Activated CD8-positive, alpha-beta memory T cell treated with anti-CD3 and anti-CD28 coated beads for 24 hours (primary cell): ENCODE data around the gene ABLIM1.

ENCODE experiments used
- DNase-seq: peaks from one replicate; pipeline ENCODE4 v3.0.0-alpha.2; 2020

ABLIM1 gene

DNA sequence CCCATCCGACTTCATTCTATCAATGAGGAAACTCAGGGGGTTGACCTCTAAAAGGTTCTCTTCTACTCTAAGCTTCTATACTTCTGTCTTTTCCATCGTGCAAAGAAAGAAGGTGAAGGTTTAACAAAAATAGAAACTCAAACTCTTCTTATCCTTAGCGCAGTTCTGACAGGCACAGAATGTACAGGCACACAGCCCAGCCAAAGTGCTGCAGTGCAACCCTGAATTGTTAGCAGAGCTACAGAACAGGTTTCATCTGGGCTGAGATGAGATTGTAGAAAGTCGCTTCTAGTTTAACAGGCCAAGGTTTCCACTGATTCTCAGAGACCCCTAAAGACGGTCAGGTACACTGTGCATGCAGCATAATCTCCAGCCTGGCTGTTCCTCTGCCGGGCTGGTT, 174.5 kb downstream of the ABLIM1 start:
- DNase-seq: no peak

DNA sequence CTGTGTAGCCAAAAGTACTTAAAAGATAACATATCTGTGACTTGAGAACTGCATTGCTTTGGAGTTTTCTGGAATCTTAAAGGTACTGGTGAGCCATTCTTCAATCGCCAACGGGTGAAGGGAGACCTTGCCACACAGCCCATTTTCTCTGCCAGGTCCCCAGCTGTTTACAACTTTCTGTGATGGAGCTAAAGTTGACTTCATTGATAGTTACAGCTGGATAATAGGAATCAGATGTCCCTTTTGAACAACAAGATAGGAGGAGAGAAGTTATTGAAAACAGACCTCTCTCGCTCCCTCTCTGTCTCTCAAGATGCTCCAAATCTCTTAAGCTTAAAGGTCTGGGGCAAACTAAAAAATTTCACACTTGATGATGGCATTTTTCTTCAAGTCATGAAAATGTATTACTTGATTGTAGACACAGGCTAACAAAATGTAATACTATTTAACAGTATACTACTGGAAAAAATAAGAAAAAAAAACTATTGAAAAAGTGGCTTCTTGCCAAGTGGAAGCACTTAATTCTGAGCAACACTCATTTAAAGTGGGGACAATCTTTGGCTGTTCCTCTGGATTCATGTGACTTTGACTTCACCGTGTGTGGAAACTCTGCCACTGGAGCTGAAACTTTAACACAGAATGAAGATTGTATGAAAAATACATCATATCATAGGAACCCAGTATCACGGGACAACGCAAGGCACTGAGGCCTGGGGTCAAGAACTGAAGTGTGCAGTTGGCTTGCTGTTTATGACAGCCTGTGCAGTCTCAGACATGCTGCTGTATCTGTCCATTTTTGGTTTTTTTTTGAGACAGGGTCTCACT, 175.4 kb downstream of the ABLIM1 start:
- DNase-seq: no peak

DNA sequence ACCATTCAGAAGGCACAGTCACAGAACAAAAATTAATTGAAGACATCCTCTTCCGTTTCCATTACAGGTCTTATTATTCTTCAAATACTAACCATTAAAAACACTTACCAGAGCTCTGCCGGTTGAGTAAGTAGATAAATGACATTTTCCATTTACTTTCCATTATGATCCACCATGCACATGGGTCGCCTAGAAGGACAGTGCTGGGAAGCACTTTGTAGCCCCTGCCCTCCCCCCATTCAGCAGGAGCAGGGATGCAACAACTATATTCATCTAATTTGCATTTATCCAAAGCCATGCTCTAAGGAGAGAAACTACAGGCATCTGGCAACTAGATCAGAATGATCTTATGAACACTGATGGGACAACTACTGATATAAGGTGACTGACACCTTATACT, 177.0 kb downstream of the ABLIM1 start:
- DNase-seq: no peak

DNA sequence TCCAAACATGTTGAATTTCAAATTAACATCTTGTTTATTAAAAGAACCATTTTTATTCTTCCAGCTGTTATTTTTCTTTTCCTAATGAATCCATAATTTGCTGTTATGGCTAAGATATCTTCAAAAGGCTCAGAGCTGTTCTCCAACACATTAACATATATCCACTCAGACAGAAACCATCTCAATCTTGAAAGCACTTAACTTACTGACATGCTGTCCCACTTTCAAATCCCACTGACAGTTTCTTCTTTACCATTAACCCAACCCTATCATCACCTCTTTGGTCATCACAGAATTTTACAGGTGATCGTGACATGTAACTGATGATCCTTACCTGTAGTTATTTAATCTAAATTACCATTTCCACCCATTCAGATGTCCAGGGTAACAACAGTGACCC, 178.2 kb downstream of the ABLIM1 start:
- no peak for DNase-seq

DNA sequence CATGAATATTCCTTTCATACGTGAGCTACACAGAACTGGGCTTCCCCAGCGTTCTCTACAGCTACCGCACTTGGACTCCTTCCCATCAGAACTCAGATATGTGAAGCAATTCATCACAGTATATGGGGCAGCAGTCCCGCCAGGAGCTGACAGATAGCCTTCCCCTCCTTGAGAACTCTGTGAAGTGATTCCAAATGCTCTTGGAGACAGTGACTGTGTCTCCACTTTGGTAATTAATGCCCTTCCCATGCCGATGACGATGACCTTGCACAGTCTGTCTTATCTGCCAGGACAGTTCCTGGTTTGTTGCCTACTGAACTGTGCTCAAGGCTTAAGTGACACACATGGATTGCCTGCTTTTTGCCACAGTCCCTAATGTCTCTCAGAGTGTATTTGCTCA, 178.8 kb downstream of the ABLIM1 start:
- DNase-seq: no peak

DNA sequence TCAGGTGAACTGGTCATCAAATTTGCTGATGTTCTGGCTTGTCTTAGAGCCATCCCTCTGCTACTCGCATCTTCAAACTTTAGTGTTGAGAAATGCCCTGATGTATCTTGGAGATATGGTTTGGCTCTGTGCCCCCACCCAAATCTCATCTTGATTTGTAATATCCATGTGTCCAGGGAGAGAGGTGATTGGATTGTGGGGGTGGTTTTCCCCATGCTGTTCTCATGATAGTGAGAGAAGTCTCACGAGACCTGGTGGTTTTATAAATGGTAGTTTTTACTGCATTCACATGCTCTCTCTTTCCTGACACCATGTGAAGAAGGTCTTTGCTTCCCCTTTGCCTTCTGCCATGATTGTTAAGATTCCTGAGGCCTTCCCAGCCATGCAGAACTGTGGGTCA, 179.8 kb downstream of the ABLIM1 start:
- no peak for DNase-seq

DNA sequence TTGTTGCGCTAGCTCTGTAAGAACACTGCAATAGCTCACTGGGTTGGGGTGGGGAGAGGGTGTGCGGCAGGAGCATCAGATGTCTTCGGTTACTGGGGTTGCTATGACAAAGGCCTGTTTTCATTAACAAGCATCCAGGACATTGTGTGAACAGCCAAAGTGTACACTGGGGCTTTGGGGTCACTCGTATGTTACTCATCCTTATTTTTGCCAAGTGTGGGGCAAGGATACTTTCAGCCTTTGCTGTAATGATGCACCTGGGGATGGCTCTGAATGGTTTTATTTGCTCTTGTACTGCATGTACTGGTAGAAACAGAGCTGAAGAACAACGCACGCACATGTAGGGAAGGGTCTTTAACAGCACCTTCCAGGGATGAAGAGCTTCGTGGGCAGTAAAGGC, 180.8 kb downstream of the ABLIM1 start:
- DNase-seq: no peak

DNA sequence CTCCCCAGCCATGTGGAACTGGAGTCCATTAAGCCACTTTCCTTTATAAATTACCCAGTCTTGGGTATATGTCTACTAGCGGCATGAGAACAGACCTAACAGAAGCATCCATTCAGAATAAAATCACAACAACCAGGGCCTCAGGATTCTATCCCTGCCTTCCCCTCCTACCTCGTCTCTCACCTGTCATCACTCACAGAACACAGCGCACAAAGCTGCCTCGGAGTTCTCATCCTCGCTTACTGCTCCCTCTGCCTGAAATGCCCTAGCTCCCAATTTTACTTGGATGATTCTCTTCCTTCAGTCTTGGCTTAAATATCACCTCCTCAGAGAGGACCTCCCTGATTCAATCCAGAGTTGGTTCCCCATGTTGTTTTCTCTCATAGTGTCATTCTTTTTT, 183.1 kb downstream of the ABLIM1 start:
- no peak for DNase-seq

DNA sequence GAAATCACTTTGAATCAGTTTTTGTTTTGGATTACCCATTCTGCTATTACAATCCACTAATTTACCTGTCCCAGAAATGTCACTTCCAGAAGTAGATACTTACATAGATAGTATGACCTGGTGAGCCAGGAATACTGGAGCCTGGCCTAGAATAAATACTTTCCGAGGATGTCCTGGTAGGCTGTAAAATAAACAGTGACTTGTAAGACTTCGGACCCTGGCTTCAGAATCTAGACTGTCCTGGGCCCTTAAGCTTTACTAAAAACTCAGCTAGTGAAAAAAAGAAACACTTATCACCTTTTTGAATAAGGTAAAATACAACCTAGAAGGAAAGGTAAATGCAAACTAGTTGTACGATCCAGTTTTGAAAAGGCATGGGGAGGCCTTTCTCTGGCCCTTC, 184.3 kb downstream of the ABLIM1 start:
- DNase-seq: no peak

DNA sequence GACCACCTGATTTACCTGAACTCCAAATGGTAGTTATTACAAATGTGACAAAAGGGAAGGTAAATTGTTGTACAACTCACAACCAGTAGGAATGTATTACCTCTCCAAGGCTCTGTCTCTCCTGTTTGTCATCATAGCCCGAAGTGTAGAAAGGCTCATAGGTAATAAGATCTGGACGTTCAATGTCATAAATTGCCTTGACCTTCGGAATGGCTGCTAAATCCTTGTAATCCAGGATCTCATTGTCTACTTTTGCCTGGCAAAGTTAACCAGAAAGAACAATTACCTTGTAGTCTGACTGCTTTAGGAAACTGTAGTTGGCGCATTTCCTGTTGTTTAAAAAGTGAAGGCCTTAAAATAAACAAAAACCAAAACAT, 185.2 kb downstream of the ABLIM1 start:
- no peak for DNase-seq

DNA sequence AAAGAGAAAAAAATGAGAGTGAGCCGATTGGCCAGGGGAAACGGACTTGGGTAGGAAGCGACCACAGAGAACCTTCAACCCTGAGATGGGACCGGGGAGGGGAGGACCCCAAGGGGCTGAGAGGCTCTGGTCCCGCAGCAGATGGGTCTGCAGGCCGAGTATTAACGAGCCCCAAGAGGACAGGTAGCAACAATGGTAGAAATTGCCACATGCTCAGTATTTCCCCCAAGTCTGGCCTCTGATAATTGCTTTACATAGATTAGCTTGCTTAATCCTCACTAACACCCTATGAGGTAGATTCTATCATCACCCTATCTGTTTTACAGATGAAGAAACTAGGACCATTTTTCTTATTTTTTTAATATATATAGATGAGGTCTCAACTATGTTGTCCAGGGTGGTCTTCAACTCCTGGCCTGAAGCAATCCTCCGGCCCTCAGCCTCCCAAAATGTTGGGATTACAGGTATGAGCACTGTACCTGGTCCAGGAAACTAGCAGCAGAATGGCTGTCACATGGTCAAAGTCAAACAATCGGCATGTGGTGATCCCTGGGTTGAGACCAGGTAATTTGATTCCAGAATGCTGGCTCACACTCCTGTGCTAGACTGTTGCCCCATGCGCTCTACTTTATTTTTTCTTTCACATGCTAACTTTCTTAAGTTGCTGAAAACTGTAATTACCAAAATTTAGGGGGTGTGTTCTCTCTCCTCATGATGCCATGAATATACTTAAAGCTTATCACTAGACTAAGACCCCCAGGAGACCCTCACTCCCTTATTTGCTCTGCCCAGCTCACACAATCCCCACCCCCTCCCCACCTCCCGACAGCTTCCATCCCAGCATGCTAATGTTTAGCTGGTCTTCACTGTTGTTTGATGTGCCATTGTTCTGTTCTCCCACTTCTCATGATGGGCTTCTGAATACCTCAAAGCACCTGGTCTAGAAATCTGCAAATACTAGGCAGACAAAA, 185.9 kb downstream of the ABLIM1 start:
- DNase-seq: no peak

DNA sequence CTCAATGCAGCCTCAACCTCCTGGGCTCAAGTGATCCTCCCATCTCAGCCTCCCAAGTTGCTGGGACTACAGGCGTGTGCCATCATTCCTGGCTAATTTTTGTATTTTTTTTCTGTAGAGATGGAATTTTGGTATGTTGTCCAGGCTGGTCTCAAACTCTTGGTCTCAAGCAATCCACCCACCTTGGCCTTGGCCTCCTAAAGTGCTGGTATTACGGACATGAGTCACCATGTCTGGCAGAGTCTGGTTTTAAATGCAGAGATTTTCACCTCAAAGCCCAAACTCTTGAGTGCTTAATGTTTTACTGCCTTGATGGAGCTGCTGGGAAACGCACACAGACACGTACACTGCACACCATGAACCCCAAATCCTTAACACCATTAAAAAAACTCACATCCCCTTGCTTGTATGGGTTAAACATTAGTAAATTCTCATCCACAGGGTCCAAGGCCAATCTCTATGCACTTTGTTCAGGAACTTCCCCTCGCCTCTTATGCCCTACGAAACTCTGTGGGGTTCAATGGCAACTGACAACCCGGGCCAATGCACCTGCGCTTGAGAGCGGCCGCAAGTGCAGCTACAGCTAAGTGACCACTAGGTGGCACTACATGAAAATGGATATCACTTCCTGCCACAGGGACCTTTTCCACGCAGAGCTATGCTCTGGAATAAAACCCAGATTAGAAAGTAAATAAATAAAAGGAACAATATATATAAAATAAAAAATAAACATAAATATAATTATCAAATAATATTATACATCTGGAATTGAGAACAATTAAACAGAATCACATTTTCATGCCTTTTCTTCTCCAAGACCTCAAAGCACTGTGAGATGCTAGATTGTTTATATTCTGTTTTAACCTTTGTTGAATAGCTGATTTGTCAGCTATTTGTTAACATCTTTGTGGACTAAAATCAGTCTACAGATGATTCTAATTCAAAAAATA, 186.8 kb downstream of the ABLIM1 start:
- DNase-seq: peak; percentile 81

DNA sequence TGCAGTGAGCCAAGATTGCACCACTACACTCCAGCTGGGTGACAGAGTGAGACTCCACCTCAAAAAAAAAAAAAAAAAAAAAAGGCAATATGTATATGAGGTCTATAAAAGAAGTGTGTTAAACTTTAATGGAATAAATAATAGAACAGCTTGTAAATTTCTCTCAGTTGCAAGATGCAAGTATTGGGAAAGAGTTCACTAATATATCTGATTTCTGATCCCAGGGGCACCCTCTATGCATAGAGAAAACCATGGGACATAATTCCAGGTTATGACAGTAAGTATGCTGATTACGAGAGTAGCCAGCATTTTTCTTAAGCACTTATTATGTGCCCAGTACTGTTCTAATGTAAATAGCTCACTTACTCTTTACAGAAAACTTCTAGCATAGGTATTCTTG, 187.7 kb downstream of the ABLIM1 start:
- DNase-seq: no peak

DNA sequence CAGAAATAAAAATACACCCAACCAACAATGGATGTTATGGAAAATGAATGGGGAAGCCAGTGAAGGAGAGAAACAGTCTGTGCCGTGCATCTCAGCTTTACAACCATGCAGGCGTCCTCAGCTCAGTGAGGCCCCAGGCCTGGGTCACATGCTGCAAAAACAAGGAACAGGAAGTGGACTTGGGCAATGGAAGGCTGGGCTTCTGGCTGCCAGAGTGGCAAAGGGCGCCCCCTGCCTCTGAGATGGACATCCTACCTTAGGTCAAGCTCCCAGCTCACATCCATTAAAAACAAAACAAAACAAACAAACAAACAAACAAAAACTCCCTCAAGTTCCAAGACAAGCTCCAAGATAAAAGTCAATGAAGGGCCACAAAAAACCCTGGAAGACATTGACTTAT, 199.1 kb downstream of the ABLIM1 start:
- peak; percentile 63 for DNase-seq

DNA sequence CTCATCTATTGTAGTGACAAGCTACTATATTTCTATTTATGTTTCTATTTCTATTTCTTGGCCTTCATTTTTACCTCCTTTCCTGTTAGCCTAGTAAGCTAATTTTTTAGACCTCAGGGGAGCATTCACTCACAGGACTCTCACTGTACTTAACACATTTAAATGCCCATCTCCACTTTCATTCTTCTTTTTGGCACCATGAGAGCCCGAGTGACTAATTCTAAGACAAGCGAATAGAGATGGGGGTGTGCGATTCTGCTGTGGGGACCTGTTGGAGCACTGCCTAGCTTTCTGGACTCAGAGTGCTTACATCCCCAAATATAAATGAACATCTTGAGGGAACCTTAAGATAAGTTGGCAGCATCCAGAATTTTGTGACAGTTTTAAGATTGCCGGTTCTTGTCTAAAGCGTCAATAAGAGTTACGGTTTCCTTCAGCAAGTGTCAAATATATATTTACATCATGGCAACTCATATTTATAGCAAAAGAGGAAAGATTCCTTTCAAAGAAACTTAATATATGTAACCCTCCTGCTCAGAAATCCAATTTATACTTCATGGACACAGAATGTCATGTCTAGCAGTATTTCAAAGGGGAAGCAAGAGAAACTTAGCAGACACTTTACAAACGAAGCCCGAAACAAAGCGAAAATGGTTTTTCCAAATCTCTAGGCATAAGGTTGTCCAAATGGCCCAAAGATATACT, 199.7 kb downstream of the ABLIM1 start:
- DNase-seq: no peak

DNA sequence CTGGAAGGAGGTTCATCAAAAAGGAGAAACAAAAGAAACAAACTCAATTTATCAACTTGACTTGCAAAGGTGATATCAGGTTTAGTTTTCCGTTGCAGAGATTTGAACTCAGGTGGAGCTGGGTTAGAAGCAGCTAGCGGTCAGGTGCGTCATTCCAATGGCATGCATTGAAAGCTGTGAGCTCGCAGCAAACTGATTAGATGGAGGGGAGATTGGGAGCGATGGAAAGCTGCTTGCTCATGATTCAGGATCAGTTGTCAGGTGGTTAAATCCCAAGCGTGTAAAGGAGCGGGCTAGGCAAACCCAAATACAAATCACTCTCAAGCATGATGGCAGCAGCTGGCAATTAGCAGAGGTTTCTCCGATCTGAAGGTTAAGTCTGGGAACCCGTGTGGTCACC, 204.5 kb downstream of the ABLIM1 start:
- DNase-seq: no peak

DNA sequence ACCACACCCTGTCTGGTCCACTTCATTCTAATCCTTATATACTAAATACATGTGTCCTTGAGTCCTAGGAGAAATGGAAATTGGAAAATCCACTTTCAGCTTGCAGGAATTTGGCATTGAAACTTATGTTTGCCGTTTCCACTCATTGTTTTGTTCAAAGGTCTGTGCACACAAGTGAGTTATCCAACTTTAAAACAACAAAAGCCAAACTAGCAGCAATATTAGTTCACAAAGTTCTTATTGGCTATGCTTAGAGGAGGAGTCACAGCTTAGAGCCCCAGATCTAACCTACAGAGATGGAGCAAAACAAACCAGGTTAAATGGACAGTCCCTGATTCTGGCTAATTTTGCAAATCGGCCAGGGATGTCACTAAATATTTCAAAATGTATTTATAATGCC, 209.2 kb downstream of the ABLIM1 start:
- no peak for DNase-seq

DNA sequence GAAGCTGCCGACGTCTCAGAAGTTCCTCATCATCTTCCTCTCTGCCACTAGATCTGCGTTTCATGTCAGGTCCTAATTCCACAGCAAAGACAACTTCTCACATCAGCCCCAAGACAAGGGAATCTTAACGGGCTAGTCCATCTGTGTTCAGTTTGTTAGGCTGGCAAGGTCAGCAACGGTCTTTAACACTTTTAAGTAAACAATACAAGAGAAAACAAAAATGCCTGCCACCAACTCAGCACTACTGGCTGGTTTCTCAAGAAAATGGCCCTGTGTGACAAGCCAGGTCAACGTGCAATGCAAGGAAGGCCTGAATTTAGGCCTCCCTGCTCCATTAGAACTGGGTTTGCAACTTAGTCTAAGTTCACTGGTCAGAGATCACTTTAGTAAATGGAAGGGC, 212.7 kb downstream of the ABLIM1 start:
- no peak for DNase-seq

DNA sequence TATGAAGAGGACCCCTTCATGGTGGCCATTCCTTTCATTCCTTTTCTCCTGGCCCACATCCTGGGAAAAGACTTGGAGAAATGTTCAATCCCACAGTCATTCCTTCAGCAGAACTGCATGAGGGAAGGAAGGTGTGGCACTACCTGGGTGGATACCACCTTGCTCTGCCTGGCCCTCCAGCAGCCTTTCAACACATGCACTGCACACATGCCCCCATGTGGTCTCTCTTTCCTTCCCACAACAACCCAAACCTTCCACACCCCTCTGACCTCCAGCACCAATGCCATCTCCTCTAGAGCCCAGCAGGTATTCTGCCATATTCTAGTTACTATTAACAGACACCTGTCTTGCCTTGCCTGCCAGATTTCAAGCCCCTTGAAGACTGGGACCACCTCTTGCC, 213.3 kb downstream of the ABLIM1 start:
- DNase-seq: no peak

DNA sequence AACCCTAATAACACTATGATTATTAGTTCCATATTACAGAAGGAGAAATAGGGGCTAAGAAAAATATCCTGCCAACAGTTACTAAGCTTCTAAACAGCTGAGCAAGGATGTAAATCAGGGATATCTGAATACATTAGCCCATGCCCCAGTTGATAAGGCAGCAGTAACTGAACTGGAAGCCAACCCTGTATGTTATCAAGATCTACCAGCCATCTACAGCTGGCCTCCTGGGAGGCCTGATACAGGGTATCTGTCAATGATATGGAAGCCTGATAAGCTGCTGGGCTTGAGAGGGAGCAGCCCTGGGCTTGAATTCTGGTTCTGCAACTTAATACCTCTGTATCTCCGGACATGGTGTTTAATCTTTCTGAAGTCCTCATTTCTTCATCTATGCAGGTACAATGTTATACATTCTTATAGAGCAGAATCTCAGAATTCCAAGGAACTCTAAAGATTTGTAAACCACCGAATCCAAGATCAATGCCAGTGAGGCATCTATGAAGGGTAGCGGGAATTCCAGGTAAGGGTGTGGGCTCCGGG, 215.9 kb downstream of the ABLIM1 start:
- DNase-seq: no peak

DNA sequence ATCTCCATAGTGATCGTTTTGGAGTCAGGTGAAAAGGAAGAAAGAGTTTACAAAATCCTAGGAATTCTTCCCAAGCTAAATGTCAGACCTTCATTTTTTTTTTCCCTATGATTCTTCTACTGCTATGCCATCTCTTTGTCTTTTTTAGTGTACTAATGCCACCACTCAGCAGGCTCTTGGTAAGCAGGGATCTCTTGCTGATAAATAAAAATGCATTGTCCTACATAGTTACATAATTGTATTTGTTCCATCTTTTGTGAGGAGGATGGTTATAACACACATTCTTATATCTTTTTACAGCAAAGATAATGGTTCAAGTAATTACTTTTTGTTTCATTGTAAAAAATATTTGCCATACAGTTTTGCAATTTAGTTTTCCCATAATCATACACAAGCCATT, 217.0 kb downstream of the ABLIM1 start:
- no peak for DNase-seq
